HG02840 (cell line): ENCODE data around the gene NADK2.
A peak's percentile ranks its signal among the peaks of the same experiment; 100 is the strongest.

Source experiments
- ATAC-seq: cut with Tn5 transposase; IDR thresholded peaks from one replicate; pipeline ENCODE4 v1.9.1; 2021; ENCODE audit warnings: mild to moderate bottlenecking, moderate library complexity, moderate number of reproducible peaks; ENCODE audit not compliant: unreplicated experiment, low FRiP score

The NADK2 gene

GRCh38 chr5:36251218-36251617 is 9.5 kb upstream of the NADK2 start:
- ATAC-seq = no peak

DNA sequence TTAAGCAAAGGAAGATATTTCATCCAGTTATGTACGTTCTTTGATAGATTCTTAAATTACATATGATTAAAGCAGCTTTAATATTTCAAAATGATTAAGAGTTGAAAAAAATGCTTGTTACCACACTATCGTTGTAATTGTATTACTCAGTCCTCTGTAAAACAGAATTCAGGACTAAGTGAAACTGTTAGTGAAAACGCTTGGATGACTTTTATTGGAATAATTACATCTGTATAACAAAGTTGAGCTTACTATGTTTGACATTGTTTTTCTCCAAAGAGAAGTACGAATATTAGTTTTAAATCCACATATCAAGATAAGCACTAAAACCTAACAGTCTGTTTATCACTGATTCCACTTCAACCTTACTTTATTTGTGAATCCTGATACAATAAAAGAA is 8.7 kb upstream of the NADK2 start:
- ATAC-seq = no peak

DNA sequence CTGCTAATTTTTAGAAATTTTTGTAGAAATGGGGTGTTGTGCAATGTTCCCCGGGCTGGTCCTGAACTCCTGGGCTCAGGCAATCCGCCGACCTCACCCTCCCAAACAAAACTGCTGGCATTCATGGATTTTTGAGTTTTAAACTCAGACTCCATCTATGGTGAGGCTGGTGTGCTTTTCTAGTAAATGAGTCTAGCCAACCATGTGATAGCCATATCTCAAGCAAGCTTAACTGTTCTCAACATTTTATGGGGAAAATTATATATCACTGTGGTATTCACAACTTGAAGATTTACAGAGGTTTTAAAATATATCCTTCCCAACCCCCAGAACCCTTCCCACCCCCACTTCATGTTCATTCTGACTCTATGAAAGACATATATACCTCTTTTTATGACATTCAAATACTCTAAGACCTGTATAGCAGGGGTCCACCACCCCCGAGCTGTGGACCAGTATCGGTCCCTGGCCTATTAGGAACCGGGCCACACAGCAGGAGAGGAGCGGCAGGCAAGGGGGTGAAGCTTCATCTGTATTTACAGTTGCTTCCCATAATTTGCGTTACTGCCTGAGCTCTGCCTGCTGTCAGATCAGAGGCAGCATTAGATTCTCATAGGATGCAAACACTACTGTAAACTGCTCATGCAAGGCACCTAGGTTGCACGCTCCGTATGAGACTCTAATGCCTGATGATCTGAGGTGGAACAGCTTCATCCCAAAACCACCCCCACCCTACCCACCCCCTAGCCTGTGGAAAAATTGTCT is 4.5 kb upstream of the NADK2 start:
- no peak for ATAC-seq

DNA sequence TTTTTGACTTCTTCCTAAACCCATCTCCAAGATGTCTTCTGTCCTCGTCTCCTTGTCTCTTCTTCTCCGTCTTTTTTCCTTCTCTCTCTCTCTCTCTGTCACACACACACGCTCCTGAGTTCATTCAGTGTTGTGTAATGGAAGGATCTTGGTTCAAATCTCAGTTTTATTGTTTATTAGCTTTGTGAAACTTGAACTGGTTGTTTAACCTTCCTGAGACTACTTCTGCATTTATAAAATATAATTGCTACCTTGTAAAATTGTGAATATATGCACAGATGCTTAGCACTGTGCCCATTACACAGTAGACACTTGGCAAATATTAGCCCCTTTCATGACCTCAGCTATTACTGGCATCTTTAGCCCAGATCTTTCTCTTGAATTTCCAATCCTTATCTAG is 2.4 kb upstream of the NADK2 start:
- ATAC-seq = no peak

DNA sequence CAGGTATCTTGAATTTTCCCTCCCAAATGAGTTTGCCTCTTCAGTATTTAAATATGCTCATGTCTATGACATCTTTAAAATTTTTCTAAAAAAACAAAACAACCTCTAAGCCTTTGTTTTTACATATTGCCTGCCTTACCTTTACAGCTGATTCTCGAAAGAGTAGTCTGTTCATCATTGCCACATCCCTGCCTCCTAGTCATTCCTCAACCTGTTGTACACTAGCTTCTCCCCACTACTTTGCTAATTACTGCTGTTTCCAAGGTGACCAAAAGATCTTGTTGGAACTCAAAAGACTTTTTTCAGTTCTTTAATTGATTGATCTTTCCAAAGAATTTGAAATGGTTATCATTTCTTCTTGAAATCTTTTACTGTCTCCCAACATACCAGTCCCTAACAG is 1.9 kb upstream of the NADK2 start:
- no peak for ATAC-seq

GRCh38 chr5:36242534-36243485 is 1.1 kb upstream of the NADK2 start:
- ATAC-seq = no peak

DNA sequence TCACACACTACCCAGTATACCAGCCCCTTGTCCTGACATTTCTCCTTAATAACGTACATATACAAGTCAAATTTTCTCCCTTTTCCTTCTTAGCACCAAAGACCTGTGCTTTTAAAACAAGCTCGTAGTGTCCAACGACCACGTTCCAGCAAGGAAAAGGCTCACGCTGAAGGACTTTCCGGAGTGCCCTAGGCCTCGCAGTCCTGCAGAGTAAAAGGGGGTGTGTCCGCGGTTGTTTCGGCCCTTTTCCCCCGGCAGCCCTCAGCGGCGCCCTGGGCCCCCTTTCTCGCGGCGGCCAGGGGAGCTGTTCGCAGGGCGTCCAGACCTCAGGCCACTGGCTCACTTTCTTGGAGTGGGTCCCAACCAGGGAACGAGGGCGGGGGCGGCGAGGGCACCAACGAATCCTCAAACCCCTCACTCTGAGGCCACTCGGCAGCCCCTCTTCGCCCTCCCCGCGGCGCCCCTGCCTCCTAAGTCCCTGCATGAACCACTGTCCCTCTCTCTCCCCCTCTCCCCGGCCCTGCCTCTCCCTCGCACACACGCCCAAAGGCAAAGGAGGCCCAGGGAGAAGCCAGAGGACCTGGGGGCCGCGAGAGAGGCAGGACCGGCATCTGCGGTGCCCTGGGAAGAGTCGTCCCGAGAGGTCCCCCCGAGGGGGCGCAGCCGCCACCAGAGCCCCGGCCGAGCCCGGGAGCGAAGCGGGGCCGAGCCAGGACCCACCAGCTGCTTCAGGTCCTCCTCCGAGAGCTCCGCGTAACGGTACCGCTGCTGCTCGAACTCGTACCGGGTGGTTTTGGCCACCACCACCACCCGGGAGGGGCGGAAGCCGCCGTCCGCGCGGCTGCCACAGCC is 720 bp downstream of the NADK2 start:
- ATAC-seq = peak; percentile 37

- ATAC-seq = no peak
These were observed 2.1 kb downstream of the NADK2 start for GRCh38 chr5:36239370-36240293.

DNA sequence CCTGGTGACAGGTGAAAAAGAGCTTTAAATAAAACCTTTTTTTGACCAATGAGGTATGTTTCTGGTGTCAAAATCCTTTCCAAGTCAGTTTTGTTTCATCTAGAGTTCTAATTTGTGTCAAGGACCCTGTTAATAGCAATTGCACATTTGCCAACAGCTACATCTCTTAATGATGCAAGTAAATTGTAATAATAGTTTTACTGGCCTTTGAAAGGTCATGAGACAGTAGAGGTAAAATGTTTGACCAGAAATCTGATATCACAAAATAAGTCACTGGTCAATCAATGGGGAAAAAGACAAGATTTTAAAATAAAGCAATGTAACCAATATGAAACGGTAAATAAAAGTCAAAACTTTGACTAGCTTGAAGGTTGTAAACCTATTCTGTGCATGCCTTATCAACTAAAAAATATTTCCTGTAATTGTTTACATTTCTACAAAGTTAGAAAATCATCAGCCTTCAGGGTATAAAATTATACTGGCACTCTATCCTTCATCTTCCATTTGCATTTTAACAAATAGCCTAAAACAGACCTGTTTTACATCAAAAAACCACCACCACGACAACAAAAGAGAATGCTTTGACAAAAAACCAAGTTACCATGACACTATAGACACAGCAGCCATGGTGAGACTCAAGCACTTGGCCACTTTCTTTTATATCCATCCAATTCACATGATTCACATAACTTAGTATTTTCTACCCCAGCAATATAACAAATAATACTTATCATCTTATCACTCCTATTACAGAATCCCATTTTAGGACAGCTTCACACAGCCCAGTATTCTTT is 3.0 kb downstream of the NADK2 start:
- ATAC-seq = no peak

DNA sequence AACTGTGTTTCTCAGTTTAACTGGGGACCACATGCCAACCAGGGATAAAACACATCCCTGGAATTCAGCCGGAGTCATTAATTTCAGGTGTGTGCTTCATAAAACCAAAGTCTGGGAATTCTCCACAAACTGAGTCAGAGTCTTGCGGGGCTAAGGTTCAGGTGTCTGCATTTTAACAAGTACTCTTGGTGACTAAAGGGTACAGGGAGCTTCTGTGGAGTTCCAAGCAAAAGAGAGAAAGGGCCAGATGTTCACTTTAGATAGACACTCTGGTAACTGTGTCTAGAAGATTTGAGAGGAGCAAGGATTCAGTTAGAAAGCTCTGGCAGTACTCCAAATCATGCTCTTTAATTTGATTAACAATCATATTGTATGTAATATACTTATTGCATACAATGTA is 4.0 kb downstream of the NADK2 start:
- no peak for ATAC-seq

- ATAC-seq = no peak
These were observed 4.9 kb downstream of the NADK2 start for GRCh38 chr5:36236801-36237200.

DNA sequence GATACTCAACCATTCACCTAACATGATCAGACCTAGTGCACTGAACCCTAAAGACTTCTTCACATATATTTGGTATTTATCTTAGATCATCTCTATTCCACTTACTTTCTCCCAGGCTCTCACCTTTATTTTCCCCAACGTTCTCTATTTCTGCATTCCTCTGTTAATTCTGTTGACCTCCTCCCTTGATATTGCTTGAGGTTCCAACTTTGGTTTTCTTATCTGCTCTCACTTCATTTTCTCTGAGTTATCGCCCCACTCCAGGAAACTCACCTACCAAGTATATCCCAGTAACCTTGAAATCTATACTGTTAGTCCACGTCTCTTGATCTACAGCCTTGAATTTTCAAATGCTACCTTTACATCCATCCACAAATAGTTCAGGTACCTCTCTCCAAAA is 9.2 kb downstream of the NADK2 start:
- ATAC-seq = no peak

DNA sequence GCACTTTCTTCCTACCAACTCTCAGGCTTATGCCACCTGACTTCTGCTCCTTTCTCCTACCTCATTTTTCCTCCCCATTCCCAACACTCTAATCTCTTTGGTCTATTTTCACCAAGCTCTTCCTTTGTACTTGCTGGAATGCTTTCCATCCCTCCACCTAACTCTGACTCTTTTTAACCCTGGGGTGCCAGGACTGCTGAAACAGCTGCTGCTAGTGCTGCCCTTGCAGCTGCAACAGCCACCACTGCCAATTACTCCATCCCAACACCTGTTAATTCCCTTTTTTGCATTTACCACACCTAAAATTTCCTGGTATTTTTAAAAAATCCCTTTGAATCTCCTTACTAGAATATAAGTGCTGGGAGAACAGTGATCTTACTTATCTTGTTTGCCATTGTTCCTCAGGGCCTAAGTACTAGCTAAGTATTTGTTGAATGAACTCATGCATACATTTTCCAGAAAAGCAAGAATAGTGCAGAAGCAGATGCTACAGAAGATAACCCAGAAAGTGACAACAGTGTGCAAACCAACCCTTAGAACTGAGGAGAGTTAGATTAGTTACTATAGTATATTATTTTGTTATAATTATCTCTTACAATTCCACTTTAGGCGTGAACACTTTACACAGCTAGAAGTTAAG is 11.5 kb downstream of the NADK2 start:
- ATAC-seq = no peak

GRCh38 chr5:36228505-36228904 is 13.2 kb downstream of the NADK2 start:
- no peak for ATAC-seq

- no peak for ATAC-seq
These were observed 14.7 kb downstream of the NADK2 start for GRCh38 chr5:36227046-36227445.

DNA sequence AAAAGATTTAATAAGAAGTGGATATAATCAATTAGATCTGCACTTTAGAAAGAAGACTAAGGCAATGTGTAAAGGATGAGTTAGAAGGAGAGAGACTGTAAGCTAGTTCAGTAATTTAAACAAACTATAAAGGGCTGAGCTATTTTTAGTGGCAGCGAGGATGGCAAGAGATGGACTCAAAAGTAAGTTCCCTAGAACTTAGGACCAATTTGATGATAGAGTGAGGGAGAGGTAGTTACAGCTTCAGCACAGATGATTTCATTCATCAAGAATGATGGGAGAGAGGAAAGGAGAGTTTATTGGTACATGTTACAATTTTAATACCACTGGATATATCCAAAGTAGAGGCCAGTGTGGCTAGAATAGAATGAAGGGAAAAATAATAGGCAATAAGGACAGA is 19.1 kb downstream of the NADK2 start:
- no peak for ATAC-seq

DNA sequence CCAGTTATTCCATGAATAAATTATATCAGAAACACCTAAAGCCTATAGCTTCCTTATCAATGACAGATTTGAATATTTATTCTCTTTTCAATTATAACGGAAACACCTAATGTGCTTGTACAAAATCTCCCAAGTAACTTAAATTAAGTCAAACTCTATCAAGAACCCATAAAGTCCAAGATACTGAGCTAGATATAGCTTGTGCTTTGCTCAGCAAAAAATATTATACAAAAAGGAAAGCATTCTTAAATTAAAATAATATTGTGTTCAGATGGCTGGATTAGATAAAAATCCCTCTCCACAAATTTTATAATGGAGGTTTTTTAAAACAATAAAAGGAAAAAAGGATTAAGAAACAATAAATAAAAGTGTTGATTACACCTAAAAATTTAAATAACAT is 23.7 kb downstream of the NADK2 start:
- no peak for ATAC-seq

DNA sequence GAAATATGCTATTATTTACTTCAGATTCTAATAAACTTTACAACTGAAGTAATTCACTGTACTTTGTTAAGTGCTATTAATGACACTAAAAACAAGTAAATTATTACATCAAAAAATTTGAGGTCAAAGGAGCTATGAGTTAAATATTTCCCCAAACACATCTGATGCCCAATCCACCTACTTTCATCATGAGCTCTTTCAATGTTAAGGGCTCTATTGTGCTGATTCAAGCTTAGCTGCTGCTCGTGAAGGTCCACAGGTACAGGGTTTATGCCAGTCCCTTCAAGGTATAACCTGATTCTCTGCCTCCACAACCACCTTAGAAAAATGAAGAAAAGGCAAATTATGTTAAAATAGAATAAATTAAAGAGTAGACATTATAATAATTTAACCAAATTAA is 24.2 kb downstream of the NADK2 start:
- no peak for ATAC-seq
